HEK293T (cell line): ENCODE results near the gene LIN7B.

Experiments
- ARNT ChIP-seq: fragments of 450-650 bp; IDR thresholded peaks from 2 replicates; pipeline ENCODE4 v1.6.1; 2017; ENCODE audit warnings: mild to moderate bottlenecking
- BHLHE40 ChIP-seq: fragments of 450-650 bp; IDR thresholded peaks from 2 replicates; pipeline ENCODE4 v1.6.1; 2016; ENCODE audit warnings: mild to moderate bottlenecking, moderate library complexity, borderline replicate concordance
- ELF4 ChIP-seq: fragments of 450-650 bp; IDR thresholded peaks from 2 replicates; pipeline ENCODE4 v1.6.1; 2017; ENCODE audit warnings: antibody characterized with exemption
- FOXA1 ChIP-seq: fragments of 450-650 bp; IDR thresholded peaks from 2 replicates; pipeline ENCODE4 v1.6.1; 2016; ENCODE audit warnings: mild to moderate bottlenecking
- FOXM1 ChIP-seq: fragments of 450-650 bp; IDR thresholded peaks from 2 replicates; pipeline ENCODE4 v1.6.1; 2017; ENCODE audit warnings: mild to moderate bottlenecking, borderline replicate concordance
- HDGF ChIP-seq: fragments of 450-650 bp; IDR thresholded peaks from 2 replicates; pipeline ENCODE4 v1.6.1; 2017; ENCODE audit warnings: antibody characterized with exemption, borderline replicate concordance
- L3MBTL2 ChIP-seq: fragments of 450-650 bp; conservative IDR thresholded peaks from 2 replicates; pipeline ENCODE4 v1.6.1; 2016; ENCODE audit warnings: mild to moderate bottlenecking
- SUZ12 ChIP-seq: fragments of 450-650 bp; IDR thresholded peaks from 2 replicates; pipeline ENCODE4 v1.6.1; 2016; ENCODE audit warnings: mild to moderate bottlenecking
- ZNF384 ChIP-seq: fragments of 450-650 bp; IDR thresholded peaks from 2 replicates; pipeline ENCODE4 v1.6.1; 2016
- TF ChIP-seq, protein P1 (sequence below): fragments of 450-650 bp; IDR thresholded peaks from 2 replicates; pipeline ENCODE4 v1.6.1; 2016

DNA sequence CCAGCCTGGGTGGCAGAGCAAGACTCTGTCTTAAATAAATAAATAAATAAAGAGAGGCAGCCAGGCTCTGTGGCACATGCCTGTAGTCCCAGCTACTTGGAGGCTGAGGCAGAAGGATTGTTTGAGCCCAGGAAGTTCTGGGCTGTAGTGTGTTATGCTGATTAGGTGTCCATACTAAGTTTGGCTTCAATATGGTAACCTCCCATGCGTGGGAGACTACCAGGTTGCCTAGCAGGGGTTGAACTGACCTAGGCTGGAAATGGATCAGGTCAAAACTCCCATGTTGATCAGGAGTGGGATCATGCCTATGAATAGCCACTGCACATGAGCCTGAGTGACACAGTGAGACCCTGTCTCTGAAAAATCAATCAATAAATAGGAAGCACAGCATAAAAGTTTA lies 32.9 kb upstream of the LIN7B start:
- no peak for TF ChIP-seq L3MBTL2
- no peak for TF ChIP-seq BHLHE40
- TF ChIP-seq FOXA1, result no peak
- TF ChIP-seq SUZ12, result no peak
- no peak for TF ChIP-seq FOXM1
- no peak for TF ChIP-seq ELF4
- TF ChIP-seq ARNT, result no peak
- TF ChIP-seq HDGF, result no peak
- TF ChIP-seq ZNF384, result no peak
- TF ChIP-seq, protein P1, sequence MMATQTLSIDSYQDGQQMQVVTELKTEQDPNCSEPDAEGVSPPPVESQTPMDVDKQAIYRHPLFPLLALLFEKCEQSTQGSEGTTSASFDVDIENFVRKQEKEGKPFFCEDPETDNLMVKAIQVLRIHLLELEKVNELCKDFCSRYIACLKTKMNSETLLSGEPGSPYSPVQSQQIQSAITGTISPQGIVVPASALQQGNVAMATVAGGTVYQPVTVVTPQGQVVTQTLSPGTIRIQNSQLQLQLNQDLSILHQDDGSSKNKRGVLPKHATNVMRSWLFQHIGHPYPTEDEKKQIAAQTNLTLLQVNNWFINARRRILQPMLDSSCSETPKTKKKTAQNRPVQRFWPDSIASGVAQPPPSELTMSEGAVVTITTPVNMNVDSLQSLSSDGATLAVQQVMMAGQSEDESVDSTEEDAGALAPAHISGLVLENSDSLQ, result no peak
